NCI-H345 treated with DMSO at 0.1 percent for 48 hours (cell line): ENCODE measurements around the gene NHLH2.
A peak's percentile ranks its signal among the peaks of the same experiment; 100 is the strongest.

ENCODE experiments used
- DNase-seq: peaks from one replicate; lab custom pipeline; 2025; ENCODE audit not compliant: unreplicated experiment; lab: John Stamatoyannopoulos, UW

The NHLH2 gene

DNA sequence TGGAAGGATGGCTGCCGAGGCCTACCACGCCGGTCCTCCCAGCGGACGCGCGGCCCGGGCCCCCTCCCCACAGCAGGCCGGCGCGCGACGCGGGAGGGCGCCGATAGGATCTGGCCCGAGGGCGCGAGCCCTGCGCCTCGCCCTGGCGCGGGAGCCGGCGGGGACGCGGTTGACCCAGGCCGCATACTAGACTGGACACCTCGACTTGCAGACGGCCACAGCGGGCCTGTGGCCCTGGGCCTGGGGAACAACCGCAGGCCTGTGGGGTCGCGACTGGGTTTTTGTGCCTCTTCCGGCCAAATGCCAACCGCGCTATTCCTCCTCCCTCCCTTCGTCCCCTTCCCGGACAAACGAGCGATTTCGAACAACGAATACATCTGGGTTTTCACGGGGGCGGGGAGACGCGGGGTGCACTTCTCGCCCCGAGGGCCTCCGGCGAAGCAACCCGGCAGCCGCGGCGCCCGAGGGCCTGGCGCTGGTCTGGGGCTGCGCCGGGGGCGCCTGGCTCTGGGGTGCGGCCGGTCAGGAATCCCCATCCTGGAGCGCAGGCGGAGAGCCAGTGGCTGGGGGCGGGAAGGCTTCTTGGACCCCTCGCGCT, 2.4 kb downstream of the NHLH2 start:
- no peak for DNase-seq

DNA sequence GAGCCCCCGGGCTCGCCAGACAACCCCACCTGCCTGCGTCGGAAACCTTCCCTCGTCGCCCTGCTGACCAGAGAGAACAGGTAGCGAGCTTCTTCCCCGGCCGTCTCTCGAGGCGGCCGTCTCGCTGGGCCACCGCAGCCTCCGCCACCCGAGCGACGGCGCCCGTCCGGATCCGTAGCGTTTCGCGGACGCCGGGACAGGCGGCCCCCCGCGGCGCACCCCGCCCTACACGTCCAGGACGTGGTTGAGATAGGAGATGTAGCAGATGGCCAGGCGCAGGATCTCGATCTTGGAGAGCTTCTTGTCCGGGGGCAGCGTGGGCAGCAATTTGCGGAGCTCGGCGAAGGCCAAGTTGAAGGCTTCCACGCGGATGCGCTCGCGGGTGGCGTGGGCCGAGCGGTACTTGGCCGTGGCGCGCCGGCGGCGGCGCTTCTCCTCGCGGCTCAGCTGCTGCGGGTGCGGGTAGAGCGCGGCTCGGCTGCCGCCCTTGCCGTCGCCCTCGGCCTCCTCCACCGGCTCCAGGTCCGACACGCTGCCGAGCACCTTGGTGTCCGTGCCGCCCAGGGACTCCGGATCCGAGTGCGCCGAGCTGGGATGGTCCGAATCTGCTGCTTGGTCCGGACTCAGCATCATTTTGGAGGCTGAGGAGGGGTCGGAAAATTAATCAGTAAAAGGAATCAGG, 3.0 kb downstream of the NHLH2 start:
- no peak for DNase-seq

DNA sequence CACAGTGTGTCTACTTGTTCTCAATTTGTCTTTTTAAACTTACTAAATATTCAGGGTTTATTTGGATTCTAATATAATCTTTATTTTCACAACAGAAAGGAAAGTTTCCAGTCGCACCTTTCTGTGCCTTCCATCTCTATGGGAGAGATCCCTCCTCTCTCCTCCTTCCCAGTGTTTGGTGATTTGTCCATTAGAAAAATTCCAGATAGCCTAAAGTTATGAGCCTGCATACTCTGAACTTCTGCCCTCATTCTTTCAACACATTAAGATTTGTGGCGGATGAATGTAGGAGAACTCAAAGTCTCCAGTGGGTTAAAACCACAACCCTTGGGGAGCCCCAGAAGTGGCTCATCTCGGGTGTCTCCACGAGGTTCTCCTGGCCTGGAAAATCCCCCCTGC, 3.6 kb downstream of the NHLH2 start:
- DNase-seq, result no peak

DNA sequence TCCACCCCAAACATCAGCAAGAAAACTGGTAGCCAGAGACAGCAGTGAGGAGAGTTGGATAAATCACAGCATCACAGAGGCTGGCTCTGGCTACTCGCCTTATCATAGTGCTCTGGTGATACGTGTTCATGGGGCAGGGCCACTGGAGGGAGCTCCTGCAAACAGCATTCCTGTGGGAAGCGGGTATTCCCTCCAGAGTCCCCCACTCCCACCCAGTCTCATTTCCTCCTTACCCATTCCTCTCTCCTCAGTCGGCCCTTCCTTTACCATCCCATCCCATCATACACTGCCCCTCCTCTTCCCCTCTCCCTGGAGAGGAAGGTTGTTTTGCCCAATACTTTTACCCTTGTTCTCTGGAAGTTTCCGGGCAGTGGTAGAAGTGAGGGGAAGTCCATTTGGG, 7.1 kb downstream of the NHLH2 start:
- DNase-seq, result no peak

DNA sequence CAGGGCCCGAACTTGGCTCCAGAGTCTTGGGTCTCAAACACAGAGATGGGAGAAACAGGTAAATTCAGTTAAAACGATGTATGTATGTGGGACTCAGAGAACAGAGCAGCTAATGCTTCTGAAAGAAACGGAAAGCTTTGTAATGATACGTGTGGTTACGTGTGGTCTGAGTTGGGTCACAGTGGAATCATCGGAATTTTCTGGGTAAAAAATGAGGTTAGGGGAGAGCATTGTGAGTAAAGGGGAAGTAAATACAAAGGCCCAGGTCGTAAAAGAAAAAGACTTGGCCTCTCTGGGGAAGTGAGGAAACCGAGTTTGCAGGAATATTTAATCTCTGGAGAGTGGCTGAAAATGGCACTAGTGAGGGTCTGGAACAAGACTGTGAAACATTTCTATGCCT, 8.3 kb downstream of the NHLH2 start:
- no peak for DNase-seq

DNA sequence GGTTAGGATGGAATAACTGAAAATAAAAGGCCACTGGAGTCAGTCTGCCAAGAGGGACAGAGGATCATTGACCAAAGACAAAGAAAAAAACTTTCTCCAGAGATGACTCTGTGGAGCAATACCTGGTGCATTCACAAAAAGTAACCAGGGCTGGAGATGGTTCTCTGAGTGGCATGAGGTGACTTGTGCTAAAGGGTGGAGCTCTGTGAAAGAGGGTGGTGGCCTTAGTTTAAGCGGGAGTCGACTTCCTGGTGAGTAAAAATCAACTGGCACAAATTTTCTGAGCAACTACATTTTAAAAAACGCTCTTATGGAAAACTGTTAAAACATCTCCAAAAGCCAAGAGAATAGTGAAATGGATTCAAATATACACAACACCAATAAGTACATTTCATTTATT, 10.0 kb downstream of the NHLH2 start:
- DNase-seq, result no peak

DNA sequence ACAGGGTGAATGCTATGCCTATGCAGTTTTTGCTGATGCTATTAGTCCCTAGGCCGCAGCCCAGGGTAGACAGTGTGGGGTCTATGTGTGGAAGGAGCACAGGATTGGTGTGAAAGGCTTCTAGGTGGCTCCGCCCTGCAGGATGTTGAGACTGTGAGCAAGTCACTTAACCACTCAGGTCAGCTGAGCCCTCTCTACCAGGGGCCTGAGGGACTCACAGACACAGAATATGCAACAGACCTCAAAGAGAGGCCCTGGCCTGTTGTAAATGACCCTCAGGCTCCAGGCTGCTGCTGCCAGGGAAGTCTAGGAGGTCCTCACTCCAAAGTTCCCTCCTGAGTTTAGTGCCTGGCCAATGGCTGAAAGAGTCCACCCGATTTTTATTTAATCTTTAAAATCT, 11.0 kb downstream of the NHLH2 start:
- DNase-seq, result no peak

DNA sequence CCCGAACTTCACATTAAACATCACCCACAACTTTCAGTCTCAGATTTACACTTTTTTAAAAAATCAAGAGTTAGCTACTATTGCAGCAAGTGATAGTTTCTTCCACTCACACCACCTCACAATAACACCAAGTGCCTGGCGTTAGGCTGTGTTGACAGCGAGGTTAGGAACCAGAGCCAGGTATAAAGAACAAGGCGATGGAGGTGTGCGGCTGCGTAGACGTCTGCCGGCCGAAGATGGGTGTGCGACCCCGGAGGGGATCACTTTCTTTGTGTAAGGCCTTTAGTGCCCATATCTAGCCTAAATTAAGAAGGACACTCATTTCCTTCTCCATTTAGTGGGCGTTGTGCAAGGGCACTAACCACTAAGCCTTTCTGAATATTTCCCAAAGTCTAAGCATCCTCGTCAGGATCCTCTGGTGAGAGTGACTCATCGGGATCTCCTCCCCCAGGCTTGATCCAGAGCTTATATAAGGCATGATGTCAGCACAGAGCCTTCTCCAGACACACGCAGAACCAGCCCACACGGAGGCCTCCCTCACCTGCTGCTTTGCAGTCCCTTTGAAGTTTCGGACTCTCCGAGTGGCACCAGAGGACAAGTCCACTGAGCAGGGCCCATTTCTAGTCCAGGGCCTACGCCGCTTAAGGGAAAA, 11.8 kb downstream of the NHLH2 start:
- DNase-seq, result no peak

DNA sequence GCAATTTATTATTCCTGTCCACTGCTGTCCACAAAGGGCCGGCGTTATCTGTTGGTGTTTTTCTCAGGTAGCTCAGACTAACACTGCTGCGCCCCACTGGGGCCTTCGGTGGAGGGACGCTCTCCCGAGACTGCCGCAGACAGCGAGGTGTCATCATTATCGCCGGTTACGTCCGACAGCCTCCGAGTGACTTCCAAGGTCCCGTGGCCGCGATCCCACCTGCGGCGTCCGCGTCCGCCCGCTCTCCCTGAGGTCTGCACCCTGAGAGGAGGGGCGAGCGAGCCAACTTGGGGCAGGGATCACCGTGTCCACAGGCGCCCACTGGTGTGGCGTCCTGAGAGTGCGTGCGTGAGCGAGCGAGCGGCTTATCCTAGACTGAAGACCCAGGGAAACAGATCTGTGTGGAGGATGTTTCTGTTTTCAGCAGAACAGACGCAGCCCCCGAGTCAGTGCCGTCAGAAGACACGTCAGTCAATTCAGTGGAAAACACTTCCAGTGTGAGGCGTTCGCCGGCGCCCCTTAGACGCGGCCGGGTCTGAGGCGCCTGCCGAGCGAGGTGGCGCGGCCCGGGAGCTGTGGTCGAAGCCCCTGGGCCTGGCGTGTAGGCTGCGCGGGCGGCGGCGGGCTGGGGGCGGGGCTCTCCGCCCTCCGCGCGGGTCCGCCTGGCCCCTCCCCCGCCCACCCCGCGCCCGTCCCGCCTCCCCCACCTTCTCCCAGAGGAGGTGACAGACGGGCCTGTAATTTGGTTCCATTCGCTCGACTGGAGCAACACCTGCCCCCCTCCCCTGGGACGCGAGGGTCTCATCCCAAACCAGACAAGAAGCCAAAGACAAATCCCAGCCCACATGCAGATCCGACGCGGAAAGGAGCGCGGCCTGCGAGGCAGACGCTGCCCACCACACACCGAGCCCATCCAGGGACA, 12.6 kb downstream of the NHLH2 start:
- DNase-seq, result no peak

DNA sequence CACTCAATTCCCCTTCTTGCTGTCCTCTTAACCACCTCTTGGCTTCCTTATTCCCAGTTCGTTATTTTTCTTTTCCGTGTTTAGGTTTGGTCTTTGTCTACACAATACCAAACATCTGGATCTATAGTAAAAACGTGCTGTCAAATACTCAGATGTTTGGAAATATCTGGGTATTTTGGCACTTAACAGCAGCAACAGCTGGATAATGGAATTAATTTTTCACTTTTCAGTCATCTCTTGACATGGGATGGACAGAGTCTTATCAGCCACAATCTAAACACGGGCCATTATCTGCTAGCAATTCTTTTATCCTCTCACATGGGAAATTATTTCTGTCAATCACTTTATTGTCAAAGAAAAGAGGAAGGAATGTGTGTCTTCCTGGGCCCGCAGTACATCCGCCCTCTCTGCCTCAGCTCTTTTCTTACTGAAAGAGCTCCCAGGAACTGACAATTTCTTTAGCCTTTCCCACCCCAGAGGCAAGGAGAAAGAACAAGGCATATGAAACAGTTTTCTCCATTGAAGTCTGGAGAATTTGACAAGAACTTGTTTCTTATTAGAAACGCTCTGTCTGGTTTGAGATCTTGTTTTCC, 13.4 kb downstream of the NHLH2 start:
- no peak for DNase-seq

DNA sequence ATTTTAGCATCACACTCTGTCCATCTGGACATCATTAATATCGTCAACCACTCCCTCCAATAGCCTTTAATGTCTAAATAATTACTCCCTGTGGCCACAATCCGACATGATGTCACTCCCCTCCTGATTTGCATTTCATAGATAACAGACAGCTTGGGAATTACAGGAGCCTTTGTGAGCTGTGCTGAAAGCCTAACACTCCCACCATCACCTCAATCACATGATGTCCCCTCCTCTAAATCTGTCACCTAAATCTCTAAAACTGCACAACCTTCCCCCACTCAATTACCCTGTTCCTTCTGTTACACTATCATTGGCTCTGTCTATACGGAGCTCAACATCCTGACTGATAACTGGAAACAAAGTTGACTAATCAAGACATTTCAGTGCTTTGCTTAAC, 14.3 kb downstream of the NHLH2 start:
- DNase-seq, result no peak

DNA sequence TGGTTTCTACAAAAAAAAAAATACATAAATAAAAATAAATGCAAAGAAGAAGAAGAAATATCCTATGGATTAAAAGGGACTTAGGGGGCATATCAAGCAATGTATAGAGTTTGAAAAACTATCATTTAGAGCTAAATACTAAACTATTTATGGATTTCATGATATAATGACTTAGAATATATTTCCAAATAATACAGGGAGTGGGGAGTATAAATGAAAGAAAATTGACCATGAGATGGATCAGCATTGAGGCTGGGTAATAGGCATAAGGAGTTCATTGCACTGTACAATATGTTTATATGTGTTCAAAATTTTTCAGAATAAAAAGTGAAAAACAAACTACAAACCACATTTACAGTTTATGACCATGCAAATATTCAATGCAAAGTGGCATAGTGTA, 18.8 kb downstream of the NHLH2 start:
- DNase-seq, result no peak

DNA sequence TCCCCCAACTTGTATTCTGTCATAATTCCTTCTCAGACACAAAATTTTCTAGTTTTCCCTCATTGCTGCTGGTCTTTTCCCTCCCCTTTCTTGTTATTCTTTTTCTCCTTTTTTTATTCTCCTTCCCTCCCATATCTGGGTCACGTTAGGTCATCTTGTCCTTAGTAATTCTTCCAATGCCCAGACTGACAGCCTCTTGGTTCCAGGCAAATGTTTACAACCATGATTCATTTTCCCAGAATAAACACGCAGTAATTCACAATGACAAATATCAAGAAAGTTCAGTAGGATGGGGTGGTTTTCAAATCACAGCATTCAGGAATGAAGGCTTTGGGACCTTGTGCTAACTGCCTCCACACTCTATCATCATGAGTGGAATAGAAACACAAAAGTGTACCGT, 25.2 kb downstream of the NHLH2 start:
- DNase-seq, result no peak

DNA sequence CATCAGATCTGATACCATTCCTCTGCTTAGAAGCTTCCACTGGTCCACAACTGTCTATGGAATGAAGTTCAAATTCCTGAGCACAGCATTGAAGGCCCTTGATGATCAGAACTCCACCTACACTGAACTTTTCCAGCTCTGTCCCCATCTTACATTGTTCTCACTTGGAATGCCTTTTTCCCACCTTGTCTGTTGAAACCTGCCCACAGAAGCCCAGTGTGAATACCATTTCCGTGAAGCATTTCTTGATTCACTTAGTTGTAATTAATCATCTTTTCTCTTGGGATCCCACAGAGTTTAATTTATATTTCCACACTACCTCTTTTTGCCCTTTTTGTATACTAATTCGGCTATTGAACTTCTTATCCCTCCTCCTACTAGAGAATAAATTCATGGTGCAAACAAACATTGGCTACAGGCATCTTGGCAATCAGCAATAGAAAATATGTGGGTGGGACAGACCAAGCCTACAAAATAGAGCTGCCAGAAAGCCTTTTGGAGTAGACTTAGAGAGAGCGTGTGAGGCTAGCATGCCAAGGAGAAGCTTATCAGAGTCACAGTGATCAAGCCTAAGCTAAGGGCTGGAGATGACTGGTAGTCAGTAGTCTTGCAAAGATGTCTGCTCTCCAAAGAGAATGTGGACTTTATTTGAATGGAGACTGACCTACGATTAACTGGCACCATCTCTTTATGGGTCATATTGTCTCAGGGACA, 26.1 kb downstream of the NHLH2 start:
- DNase-seq, result no peak

DNA sequence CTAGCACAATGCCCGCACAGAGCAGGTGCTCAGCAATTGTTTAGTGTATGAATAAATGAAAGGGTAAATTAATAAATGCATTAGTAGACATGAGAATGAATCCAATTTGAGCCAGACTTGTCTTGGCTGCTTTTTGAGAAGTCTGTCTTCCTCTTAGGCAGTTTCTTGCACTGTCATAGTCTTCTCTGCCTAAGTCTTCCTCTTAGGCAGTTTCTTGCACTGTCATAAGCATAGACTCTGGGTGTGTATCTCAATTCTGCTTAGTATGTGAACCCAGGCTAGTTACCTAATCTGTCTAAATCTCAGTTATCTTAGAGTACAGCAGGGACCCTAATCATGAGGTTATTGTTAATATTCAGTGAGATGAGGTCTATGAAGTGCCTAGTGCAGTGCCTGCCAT, 27.2 kb downstream of the NHLH2 start:
- no peak for DNase-seq

DNA sequence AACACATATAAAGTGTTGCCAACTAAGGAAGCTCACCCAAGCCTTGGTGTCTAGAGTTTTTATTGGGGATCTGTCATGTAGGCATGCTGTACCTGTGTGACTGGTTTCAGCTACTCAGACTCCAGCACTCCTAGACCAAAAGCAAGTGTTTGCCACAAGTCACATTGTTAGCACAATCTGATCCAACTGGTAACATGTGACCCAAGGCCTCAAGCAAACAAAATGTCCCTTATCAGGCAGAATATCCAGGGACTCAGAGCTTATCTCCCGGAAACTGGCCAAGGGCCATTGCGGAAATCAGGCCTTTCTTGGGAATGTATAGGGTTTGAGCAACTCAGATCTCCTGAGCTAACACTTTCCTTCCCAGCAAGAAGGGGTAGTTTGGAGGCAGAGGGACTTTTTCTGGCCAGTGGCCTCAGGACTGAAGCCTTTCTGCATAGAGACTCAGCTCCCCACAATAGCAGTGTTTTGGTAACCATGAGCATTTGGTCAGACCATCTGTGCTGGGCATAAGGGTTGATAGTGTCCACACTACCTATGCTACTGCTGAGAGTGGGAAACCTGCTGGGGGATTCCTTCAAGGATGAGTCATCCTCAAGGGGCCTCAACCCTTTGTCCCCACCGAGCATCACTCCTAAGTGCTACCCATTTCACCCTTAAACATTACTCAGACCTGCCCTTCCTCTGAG, 29.6 kb downstream of the NHLH2 start:
- DNase-seq, result no peak

DNA sequence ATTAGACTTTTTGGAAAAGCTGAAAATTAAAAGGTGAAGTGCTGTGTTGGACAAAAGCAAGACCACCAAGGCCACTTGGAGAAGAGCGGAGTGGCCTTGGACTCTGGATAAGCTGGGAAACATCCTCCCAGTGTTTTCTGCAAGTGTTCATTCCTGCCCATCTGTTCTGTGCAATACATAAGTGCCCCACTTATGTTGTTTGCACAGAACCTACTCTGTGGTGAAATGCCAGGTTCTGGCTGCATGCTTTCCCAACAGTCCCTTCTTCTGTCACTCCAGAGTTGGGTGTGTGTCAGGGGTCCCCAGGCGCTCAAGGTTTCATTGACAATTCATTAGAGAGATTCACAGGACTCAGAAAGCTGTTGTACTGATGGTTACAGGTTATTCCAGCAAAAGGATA, 30.3 kb downstream of the NHLH2 start:
- DNase-seq, result no peak

DNA sequence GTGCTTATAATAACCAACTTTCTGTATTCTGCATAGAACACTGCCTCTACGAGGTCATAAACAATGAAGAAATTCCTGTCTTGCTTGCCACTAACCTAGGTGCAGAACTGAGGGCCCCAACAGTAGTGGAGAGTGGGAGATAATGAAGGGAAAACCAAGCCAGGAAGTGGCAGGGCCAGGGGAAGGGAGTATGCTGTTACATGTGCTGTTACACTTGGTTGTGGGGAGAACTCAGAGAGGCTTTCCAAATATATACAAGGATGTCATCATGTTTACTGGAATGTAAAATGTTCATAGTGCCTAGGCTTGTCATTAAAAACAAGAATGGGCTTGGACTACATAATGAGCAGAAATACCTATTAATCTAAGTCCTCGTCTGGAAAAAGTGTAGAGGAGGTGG, 31.1 kb downstream of the NHLH2 start:
- DNase-seq, result no peak

DNA sequence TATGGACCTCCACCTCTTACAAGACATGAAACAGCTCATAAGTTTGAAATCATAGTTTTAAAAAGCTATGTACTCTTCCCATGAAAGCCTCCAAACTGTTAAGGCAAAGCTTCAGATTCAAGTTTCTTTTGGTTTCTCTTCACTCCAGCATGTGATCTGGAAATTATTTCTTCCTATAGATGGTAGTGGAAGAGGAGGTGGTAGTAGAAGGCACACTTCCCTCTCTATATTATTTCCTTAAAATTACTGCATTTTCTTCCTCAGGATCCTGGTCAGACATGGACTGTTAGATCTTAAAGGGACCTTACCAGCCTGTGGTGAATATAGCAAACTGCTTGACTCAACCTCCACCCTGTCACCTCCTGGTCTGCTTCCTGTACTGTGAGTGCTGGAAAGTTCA, 31.9 kb downstream of the NHLH2 start:
- DNase-seq, result no peak

DNA sequence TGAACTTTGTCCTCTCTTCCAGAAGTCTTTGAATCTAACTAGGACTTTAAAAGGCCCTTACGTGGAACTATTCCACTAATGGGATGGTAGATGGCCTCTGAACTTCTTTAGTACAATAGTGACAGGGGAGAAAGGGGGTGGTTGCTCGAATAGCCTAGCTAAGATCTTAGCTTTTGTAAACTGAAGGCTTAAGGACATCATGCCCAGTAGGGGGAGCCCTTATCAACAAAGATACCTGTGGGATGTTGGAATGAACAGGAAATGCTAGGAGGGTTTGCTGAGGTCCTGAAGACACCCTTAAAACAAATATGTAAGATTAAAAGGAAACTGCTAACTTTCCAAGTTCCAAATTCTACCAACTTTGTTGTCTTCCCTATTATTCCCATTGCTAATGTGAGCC, 33.2 kb downstream of the NHLH2 start:
- DNase-seq, result peak; percentile 61
